Astrocyte of the spinal cord (primary cell): Measurements from ENCODE around the gene ADIPOR2.

ENCODE experiments used
- DNase-seq: peaks from one replicate; pipeline ENCODE4 v3.0.0; 2011; ENCODE audit warnings: low read depth, low spot score
- H3K4me3 ChIP-seq: 2 replicates; pipeline ENCODE4 v1.5.1; 2011; ENCODE audit warnings: low read depth, mild to moderate bottlenecking, low read length, moderate library complexity
- CTCF ChIP-seq: IDR thresholded peaks from 2 replicates; pipeline ENCODE4 v1.5.1; 2012; ENCODE audit warnings: low read depth, mild to moderate bottlenecking, low read length, inconsistent platforms
- in situ Hi-C: cut with HindIII; loops from 2 replicates; pipeline ENCODE4 v1.10.0; 2017; ENCODE audit warnings: low sequenced_read_pairs

ADIPOR2 gene

GRCh38 chr12:1695886-1696670 lies 5.2 kb downstream of the ADIPOR2 start:
- H3K4me3 ChIP-seq: no peak overlapping the region
- in situ Hi-C loops: no loop called here
- no peak for TF ChIP-seq CTCF
- no peak for DNase-seq

DNA sequence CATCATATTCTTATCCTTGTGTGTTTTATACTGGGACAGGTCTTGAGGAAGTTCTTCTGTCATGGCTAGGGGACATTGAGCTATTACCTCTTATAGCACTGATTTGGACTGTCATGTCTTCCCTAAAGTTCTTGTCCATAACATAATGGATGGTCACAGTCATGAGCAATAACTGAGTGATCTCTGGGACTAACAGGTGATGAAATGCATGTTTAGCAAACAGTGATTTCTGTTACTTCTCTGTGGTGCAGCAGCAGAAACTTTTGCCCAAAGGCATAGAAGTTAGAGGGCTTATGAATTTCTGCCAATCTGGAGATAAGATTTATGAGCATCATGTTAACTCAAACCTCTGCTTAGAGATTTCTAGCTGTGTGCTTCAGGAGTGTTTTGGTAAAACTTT lies 5.9 kb downstream of the ADIPOR2 start:
- H3K4me3 ChIP-seq: no peak overlapping the region
- in situ Hi-C loops: no loop called here
- no peak for TF ChIP-seq CTCF
- DNase-seq: no peak

DNA sequence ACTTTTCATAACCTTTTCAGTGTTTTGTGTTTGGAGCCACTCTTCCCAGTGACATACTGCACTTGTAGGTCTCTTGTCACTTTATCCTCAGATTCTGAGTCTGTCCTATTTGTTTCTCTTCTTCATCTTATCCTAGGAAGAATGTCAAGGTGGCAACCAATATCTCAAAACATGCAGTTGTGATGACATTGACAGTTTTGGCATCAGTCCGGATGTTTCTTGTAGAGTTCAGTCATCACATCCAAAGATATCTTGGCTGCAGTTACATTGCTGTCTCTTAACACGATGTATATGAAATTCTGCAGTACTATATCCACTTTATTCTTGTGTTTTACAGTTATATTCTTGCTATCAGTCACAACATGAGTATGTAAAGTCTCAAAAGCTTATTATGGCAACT lies 6.4 kb downstream of the ADIPOR2 start:
- in situ Hi-C loops: no loop called here
- H3K4me3 ChIP-seq: no peak overlapping the region
- DNase-seq: no peak
- no peak for TF ChIP-seq CTCF

DNA sequence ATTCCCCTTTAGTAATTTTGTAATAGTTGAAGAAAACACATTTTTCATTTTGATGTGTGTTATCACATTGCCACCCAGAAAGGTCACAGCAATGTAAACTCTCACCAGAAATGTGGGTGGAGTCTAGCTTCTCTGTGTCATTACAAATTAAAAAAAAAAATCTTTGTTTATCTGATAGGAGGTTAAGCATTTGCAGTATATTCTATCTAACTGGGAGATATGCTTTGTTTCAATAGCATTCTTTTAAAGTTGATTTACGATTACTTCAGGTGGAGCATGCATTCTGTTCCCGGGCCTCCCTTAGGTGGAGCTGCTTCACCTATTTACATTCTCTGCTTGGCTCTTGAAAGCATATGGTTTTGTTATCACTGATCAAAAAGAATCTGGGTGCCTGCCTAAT lies 7.8 kb downstream of the ADIPOR2 start:
- TF ChIP-seq CTCF: no peak
- H3K4me3 ChIP-seq: no peak overlapping the region
- in situ Hi-C loops: no loop called here
- no peak for DNase-seq

DNA sequence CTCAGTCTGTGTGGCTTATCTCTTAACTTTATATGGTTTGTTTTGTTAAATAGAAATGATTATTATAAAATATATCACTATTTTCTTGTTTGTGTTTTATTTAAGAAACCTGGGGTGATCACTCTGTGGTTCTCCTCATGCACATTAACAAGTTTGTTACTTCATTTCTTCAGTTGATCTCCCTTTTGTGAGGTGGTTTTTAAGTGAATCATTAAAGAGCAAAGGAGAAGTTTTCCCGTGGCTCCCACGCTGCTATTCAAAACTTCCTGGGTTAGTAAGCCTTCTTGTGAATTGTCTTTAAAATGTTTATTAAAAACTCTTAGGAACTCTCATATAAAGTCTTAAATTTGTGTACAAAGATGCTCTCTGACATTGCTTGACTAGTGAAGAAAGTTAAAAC lies 11.8 kb downstream of the ADIPOR2 start:
- in situ Hi-C loops: no loop called here
- no peak for DNase-seq
- no peak for TF ChIP-seq CTCF
- H3K4me3 ChIP-seq: no peak overlapping the region

GRCh38 chr12:1703771-1704722 lies 13.2 kb downstream of the ADIPOR2 start:
- DNase-seq: no peak
- in situ Hi-C loops: no loop called here
- no peak overlapping the region for H3K4me3 ChIP-seq
- no peak for TF ChIP-seq CTCF
